ENCODE results near the gene JUP.

DNA sequence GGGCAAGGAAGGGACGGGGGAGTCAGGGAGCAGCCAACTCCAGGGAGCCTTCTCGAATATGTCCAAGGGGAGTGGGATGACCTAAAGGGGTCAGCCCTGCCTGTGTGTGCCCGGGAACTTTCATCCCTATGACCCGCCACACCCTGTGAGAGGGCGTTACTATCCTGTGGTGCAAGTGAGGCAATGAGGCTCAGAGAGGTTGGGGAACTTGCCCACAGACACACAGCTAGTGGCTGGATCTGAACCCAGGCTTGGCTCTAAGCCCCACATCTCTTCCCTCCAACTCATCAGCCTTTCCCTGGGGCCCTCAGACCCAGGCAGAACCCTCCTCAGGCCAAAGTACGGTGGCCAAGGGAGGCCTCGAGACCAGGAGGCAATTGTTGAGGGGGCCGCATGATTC, 23.2 kb downstream of the JUP start:
- TF ChIP-seq YY1 (IDR thresholded peaks at IDR 0.05; ENCODE audit: insufficient read depth, insufficient read length), result no peak
- TF ChIP-seq ZNF274 (IDR thresholded peaks at IDR 0.05; ENCODE audit: low read depth, low read length), result no peak
- TF ChIP-seq SUZ12 (IDR thresholded peaks at IDR 0.05; ENCODE audit: extremely low read depth, insufficient read depth, insufficient read length), result no peak

Measured in NT2/D1 (cell line).